Measurements from ENCODE around the gene COQ10A.

GRCh38 chr12:56229916-56230431 lies 36.8 kb upstream of the COQ10A start, which contains the start of gene SLC39A5:
- TF ChIP-seq CTCF (IDR thresholded peaks at IDR 0.05; ENCODE audit: low read length) (no peak), EZH2 (optimal IDR thresholded peaks at IDR 0.05; ENCODE audit: low read depth, low read length) (no peak)
